Osteocyte (in vitro differentiated cells): ENCODE data around the gene PEMT. TPM values are rescaled to one million over a fixed set of nuclear protein-coding genes. Genes with fewer than 3 reads are reported as not detected.
"Not testable (repeated sequence)": the region's sequence is repeated elsewhere in the genome, so short reads cannot be mapped to it uniquely, and the experiment has no call there.

ENCODE experiments used
- DNase-seq: peaks from one replicate; pipeline ENCODE4 v3.0.0; 2021; ENCODE audit warnings: mixed read lengths; ENCODE audit not compliant: unreplicated experiment; ENCODE audit errors: extremely low spot score
- H3K27ac Mint-ChIP-seq: one replicate; pipeline ENCODE4 v1.8.0; 2021; ENCODE audit warnings: mild to moderate bottlenecking, mixed read lengths; ENCODE audit not compliant: unreplicated experiment
- H3K27me3 Mint-ChIP-seq: one replicate; pipeline ENCODE4 v1.8.0; 2021; ENCODE audit warnings: mixed read lengths; ENCODE audit not compliant: unreplicated experiment
- H3K36me3 Mint-ChIP-seq: one replicate; pipeline ENCODE4 v1.8.0; 2021; ENCODE audit warnings: mixed read lengths; ENCODE audit not compliant: unreplicated experiment
- H3K4me1 Mint-ChIP-seq: one replicate; pipeline ENCODE4 v1.8.0; 2021; ENCODE audit warnings: mixed read lengths; ENCODE audit not compliant: unreplicated experiment
- H3K4me3 Mint-ChIP-seq: one replicate; pipeline ENCODE4 v1.8.0; 2021; ENCODE audit warnings: mild to moderate bottlenecking, moderate library complexity, mixed read lengths; ENCODE audit not compliant: unreplicated experiment
- H3K9me3 Mint-ChIP-seq: one replicate; pipeline ENCODE4 v1.8.0; 2021; ENCODE audit warnings: mixed read lengths; ENCODE audit not compliant: unreplicated experiment
- total RNA-seq: library from RNA; stranded (reverse); gene quantifications from 2 replicates; pipeline ENCODE4 v1.2.1, GENCODE V29; 2021
- TF ChIP-seq, protein P1 (sequence below): fragments of 200-600 bp; sonication (generic); IDR thresholded peaks from 2 replicates; pipeline ENCODE4 v1.5.0; 2021; ENCODE audit warnings: antibody characterized with exemption, mild to moderate bottlenecking, moderate library complexity

Gene PEMT
- total RNA-seq, 1 donor from 2014 or later = 25.6 TPM

DNA sequence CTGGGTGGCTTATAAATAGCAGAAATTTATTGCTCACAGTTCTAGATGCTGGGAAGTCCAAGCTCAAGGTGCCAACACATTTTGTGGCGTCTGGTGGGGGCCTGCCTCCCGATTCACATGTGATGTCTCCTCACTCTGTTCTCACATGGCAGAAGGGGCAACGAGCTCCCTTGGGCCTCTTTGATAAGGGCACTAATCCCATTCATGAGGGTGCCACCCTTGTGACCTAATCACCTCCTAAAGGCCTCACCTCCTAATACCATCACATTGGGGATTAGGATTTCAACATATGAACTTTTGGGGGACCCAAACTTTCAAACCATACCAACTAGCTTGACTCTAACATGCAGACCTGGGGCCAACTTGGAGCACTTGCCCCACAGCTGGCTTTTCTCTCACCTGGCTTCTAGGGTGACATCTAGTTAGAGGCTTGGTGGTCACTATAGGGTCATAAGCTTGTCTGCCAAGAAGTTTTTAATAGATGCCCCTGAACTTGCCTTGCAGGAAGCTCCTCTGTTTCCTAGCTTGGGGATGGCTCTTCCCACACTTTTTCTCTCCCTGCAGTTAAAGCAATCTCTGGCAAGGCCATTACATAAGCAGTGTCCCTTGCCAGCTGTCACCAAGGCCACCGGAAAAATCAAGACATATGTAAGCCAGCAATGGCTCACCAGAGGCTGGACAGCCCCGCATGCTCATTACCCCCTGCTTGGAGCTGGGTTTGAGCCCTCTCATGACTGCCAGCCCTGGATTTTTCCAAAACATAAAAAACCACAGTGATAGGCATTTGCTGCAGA lies 123.1 kb downstream of the PEMT start:
- no peak for DNase-seq
- TF ChIP-seq, protein P1, sequence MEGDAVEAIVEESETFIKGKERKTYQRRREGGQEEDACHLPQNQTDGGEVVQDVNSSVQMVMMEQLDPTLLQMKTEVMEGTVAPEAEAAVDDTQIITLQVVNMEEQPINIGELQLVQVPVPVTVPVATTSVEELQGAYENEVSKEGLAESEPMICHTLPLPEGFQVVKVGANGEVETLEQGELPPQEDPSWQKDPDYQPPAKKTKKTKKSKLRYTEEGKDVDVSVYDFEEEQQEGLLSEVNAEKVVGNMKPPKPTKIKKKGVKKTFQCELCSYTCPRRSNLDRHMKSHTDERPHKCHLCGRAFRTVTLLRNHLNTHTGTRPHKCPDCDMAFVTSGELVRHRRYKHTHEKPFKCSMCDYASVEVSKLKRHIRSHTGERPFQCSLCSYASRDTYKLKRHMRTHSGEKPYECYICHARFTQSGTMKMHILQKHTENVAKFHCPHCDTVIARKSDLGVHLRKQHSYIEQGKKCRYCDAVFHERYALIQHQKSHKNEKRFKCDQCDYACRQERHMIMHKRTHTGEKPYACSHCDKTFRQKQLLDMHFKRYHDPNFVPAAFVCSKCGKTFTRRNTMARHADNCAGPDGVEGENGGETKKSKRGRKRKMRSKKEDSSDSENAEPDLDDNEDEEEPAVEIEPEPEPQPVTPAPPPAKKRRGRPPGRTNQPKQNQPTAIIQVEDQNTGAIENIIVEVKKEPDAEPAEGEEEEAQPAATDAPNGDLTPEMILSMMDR = no peak
- H3K4me1 Mint-ChIP-seq = no peaks in the 10 kb centered on the region
- peaks cover 63% of the 10 kb centered on the region for H3K27me3 Mint-ChIP-seq
- no peak overlapping the region for H3K27ac Mint-ChIP-seq
- H3K36me3 Mint-ChIP-seq = no peaks in the 10 kb centered on the region
- no peaks in the 10 kb centered on the region for H3K9me3 Mint-ChIP-seq
- no peak overlapping the region for H3K4me3 Mint-ChIP-seq

GRCh38 chr17:17467720-17468119 lies 123.8 kb downstream of the PEMT start:
- no peak for DNase-seq
- H3K9me3 Mint-ChIP-seq = no peaks in the 10 kb centered on the region
- no peak overlapping the region for H3K4me3 Mint-ChIP-seq
- H3K36me3 Mint-ChIP-seq = no peaks in the 10 kb centered on the region
- TF ChIP-seq, protein P1 = no peak
- no peak overlapping the region for H3K27ac Mint-ChIP-seq
- H3K27me3 Mint-ChIP-seq = peaks cover 56% of the 10 kb centered on the region
- no peaks in the 10 kb centered on the region for H3K4me1 Mint-ChIP-seq

DNA sequence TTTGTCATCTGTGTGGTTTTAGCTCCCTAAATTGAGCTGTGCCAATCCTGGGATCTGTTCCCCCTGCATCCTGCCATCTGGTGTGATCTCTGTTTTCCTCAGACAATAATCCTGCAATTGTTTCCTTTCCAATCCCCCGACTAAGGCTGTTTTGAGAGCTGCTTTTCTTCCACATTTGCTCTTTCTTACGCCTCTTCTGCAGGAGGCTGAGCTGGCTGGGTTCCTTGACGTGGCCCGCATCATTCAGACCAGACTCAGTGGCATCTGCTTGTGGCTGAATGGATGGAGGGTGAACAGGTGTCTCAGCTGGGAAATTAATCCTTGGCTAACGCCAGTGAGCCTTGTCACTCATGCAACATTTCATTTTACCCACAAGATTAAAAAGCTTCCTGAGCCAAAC lies 124.5 kb downstream of the PEMT start:
- TF ChIP-seq, protein P1 = no peak
- no peak for DNase-seq
- Mint-ChIP-seq H3K27ac (no peak overlapping the region), H3K36me3 (no peaks in the 10 kb centered on the region), H3K27me3 (peaks cover 49% of the 10 kb centered on the region), H3K4me3 (no peak overlapping the region), H3K4me1 (no peaks in the 10 kb centered on the region), H3K9me3 (no peaks in the 10 kb centered on the region)

GRCh38 chr17:17466511-17466910 lies 125.0 kb downstream of the PEMT start:
- Mint-ChIP-seq H3K9me3 (no peaks in the 10 kb centered on the region), H3K4me3 (no peak overlapping the region), H3K27ac (no peak overlapping the region), H3K4me1 (no peaks in the 10 kb centered on the region), H3K36me3 (no peaks in the 10 kb centered on the region), H3K27me3 (peaks cover 49% of the 10 kb centered on the region)
- TF ChIP-seq, protein P1 = no peak
- no peak for DNase-seq

DNA sequence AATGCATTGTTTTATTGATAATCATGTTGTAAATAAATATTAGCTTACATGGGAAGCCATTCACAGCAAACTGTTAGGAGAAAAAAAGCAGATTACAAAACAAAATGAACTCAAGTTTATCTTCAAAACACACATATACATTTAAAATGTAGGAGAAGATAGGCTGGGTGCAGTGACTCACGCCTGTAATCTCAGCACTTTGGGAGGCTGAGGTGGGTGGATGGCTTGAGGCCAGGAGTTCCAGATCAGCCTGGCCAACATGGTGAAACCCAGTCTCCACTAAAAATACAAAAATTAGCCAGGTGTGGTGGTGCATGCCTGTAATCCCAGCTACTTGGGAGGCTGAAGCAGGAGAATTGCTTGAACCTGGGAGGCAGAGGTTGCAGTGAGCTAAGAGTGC lies 125.6 kb downstream of the PEMT start:
- H3K9me3 Mint-ChIP-seq, H3K4me3 Mint-ChIP-seq, DNase-seq, H3K4me1 Mint-ChIP-seq, H3K36me3 Mint-ChIP-seq, H3K27ac Mint-ChIP-seq: not testable (repeated sequence)
- H3K27me3 Mint-ChIP-seq = peaks cover 46% of the 10 kb centered on the region
